ENCODE data around the gene PARD3.

The PARD3 gene

GRCh38 chr10:34291466-34292193, 523.5 kb downstream of the PARD3 start:
- Histone ChIP-seq H4K20me1 (ENCODE audit: insufficient read depth, low read length, poor library complexity, severe bottlenecking) (no peaks in the 10 kb centered on the region), H3K9ac (ENCODE audit: low read depth, low read length, poor library complexity, severe bottlenecking) (no peak overlapping the region), H3K9me3 (ENCODE audit: insufficient read depth, low read depth, low read length) (no peaks in the 10 kb centered on the region), H3F3A (ENCODE audit: low read depth) (no peaks in the 10 kb centered on the region), H3K4me1 (ENCODE audit: insufficient read depth, low read length, poor library complexity, severe bottlenecking) (peaks cover 30% of the 10 kb centered on the region), H2AFZ (ENCODE audit: low read length) (no peak overlapping the region), H3K4me2 (ENCODE audit: low read depth, low read length, poor library complexity, severe bottlenecking) (no peak overlapping the region), H3K9me2 (replicated peaks; ENCODE audit: low read depth, low read length) (no peaks in the 10 kb centered on the region), H3K79me2 (ENCODE audit: insufficient read depth, low read length) (no peaks in the 10 kb centered on the region), H3K27me3 (ENCODE audit: insufficient read depth, low read length, poor library complexity, severe bottlenecking) (no peaks in the 10 kb centered on the region), H3K36me3 (ENCODE audit: insufficient read depth, low read length) (no peaks in the 10 kb centered on the region), H3K4me3 (ENCODE audit: low read length, poor library complexity, severe bottlenecking) (no peak overlapping the region)
- no peak for TF ChIP-seq EZH2phosphoT487 (IDR thresholded peaks at IDR 0.05; ENCODE audit: borderline replicate concordance)
- TF ChIP-seq CTCF (conservative IDR thresholded peaks at IDR 0.05; ENCODE audit: low read length) = no peak

- Histone ChIP-seq H3K4me3 (ENCODE audit: low read length, poor library complexity, severe bottlenecking) (no peak overlapping the region), H3K79me2 (ENCODE audit: insufficient read depth, low read length) (no peaks in the 10 kb centered on the region), H3K27me3 (ENCODE audit: insufficient read depth, low read length, poor library complexity, severe bottlenecking) (no peaks in the 10 kb centered on the region), H3K4me1 (ENCODE audit: insufficient read depth, low read length, poor library complexity, severe bottlenecking) (peaks cover 34% of the 10 kb centered on the region), H3K9me2 (replicated peaks; ENCODE audit: low read depth, low read length) (no peaks in the 10 kb centered on the region), H3K4me2 (ENCODE audit: low read depth, low read length, poor library complexity, severe bottlenecking) (no peak overlapping the region), H3K9me3 (ENCODE audit: insufficient read depth, low read depth, low read length) (no peaks in the 10 kb centered on the region), H2AFZ (ENCODE audit: low read length) (no peak overlapping the region), H3K36me3 (ENCODE audit: insufficient read depth, low read length) (no peaks in the 10 kb centered on the region), H3F3A (ENCODE audit: low read depth) (no peaks in the 10 kb centered on the region), H3K9ac (ENCODE audit: low read depth, low read length, poor library complexity, severe bottlenecking) (no peak overlapping the region), H4K20me1 (ENCODE audit: insufficient read depth, low read length, poor library complexity, severe bottlenecking) (no peaks in the 10 kb centered on the region)
- TF ChIP-seq EZH2phosphoT487 (IDR thresholded peaks at IDR 0.05; ENCODE audit: borderline replicate concordance) (no peak), CTCF (conservative IDR thresholded peaks at IDR 0.05; ENCODE audit: low read length) (no peak)
Measured at GRCh38 chr10:34290412-34291081, 524.5 kb downstream of the PARD3 start.

- Histone ChIP-seq H3K4me3 (ENCODE audit: low read length, poor library complexity, severe bottlenecking) (no peak overlapping the region), H3K79me2 (ENCODE audit: insufficient read depth, low read length) (no peaks in the 10 kb centered on the region), H3K4me1 (ENCODE audit: insufficient read depth, low read length, poor library complexity, severe bottlenecking) (peaks cover 15% of the 10 kb centered on the region), H3K9me3 (ENCODE audit: insufficient read depth, low read depth, low read length) (no peaks in the 10 kb centered on the region), H3K4me2 (ENCODE audit: low read depth, low read length, poor library complexity, severe bottlenecking) (no peak overlapping the region), H2AFZ (ENCODE audit: low read length) (no peak overlapping the region), H3K27me3 (ENCODE audit: insufficient read depth, low read length, poor library complexity, severe bottlenecking) (no peaks in the 10 kb centered on the region), H3F3A (ENCODE audit: low read depth) (no peaks in the 10 kb centered on the region), H4K20me1 (ENCODE audit: insufficient read depth, low read length, poor library complexity, severe bottlenecking) (no peaks in the 10 kb centered on the region), H3K36me3 (ENCODE audit: insufficient read depth, low read length) (no peaks in the 10 kb centered on the region), H3K9me2 (replicated peaks; ENCODE audit: low read depth, low read length) (no peaks in the 10 kb centered on the region), H3K9ac (ENCODE audit: low read depth, low read length, poor library complexity, severe bottlenecking) (no peak overlapping the region)
- no peak for TF ChIP-seq EZH2phosphoT487 (IDR thresholded peaks at IDR 0.05; ENCODE audit: borderline replicate concordance)
- TF ChIP-seq CTCF (conservative IDR thresholded peaks at IDR 0.05; ENCODE audit: low read length) = no peak
Measured at GRCh38 chr10:34288634-34289033, 526.5 kb downstream of the PARD3 start.

Data from Loucy (cell line).